HCT116 (cell line): ENCODE data around the gene RNF208. TPM values are rescaled to one million over a fixed set of nuclear protein-coding genes. Genes with fewer than 3 reads are reported as not detected.

Source experiments
- ATAC-seq: fragments of 200-7000 bp; cut with Tn5 transposase; 2 replicates; pipeline ENCODE4 v1.9.1; 2020; ENCODE audit warnings: mild to moderate bottlenecking, moderate library complexity
- BruUV-seq: library from RNA; stranded (reverse); fragments of 400-500 nt; replicated peaks from 2 replicates; lab custom pipeline; 2021; lab: Mats Ljungman, UMichigan
- CTCF ChIA-PET: fragments of 300-600 bp; sonication (Branson Sonifier 250); formaldehyde crosslinking; loops from one replicate; lab custom pipeline; 2021; ENCODE audit warnings: antibody characterized with exemption; lab: Charles Lee
- POLR2A ChIA-PET: fragments of 300-600, 350-600 bp; sonication (Branson Sonifier 250); formaldehyde crosslinking; loops from one replicate; lab custom pipeline; 2021; ENCODE audit warnings: antibody characterized with exemption; lab: Charles Lee
- RAD21 ChIA-PET, 2 experiments: fragments of 300-600 bp; sonication (Branson Sonifier 250); formaldehyde crosslinking; loops; one replicate each; lab custom pipeline; 2023; ENCODE audit warnings: low total read pairs in 2 of 2; ENCODE audit not compliant: uncharacterized antibody in 2 of 2, unreplicated experiment in 2 of 2, low non-redundant PET in 1 of 2; lab: Charles Lee
- DNase-seq: peaks from one replicate; pipeline ENCODE4 v3.0.0-alpha.2; 2010; ENCODE audit warnings: low read depth, low spot score
- H2AFZ ChIP-seq: fragments of 200-600 bp; shearing (Covaris generic), sonication (generic); 2 replicates; pipeline ENCODE4 v1.6.1; 2017; ENCODE audit warnings: low read depth, mixed run types, mixed read lengths, antibody characterized with exemption, low read length; ENCODE audit not compliant: poor library complexity, severe bottlenecking
- H3K27ac ChIP-seq: 2 replicates; pipeline ENCODE4 v1.5.1; 2012; ENCODE audit warnings: low read depth, low read length
- H3K27me3 ChIP-seq: fragments of 200-600 bp; sonication (generic); 2 replicates; pipeline ENCODE4 v1.6.1; 2016; ENCODE audit warnings: mixed run types, low read length, mixed read lengths; ENCODE audit not compliant: insufficient read depth
- H3K36me3 ChIP-seq, 2 experiments: fragments of 200-500 bp in 1 of 2; fragments of 200-600 bp in 1 of 2; sonication (Bioruptor generic) in 1 of 2; sonication (generic) in 1 of 2; 2 replicates each; pipeline versions ENCODE4 v1.5.1 to v1.6.1; 2014 to 2016; ENCODE audit warnings: low read length in 2 of 2, inconsistent platforms in 1 of 2, mixed read lengths in 1 of 2, mixed run types in 1 of 2; ENCODE audit not compliant: insufficient read depth in 2 of 2, control insufficient read depth in 1 of 2
- H3K4me1 ChIP-seq, 2 experiments: fragments of 200-600 bp in 1 of 2; sonication (generic) in 1 of 2; 2 replicates each; pipeline versions ENCODE4 v1.5.1 to v1.6.1; 2012 to 2017; ENCODE audit warnings: low read length in 2 of 2, inconsistent platforms in 1 of 2, mild to moderate bottlenecking in 1 of 2, mixed read lengths in 1 of 2, mixed run types in 1 of 2, moderate library complexity in 1 of 2; ENCODE audit not compliant: insufficient read depth in 2 of 2, control insufficient read depth in 1 of 2
- H3K4me2 ChIP-seq: fragments of 200-600 bp; sonication (generic); 2 replicates; pipeline ENCODE4 v1.6.1; 2017; ENCODE audit warnings: mixed run types, low read length, mixed read lengths
- H3K4me3 ChIP-seq, 2 experiments: fragments of 200-600 bp in 1 of 2; sonication (generic) in 1 of 2; replicated peaks in 1 of 2; 2 replicates each; pipeline ENCODE4 v1.5.1; 2011 to 2016; ENCODE audit warnings: low read length in 2 of 2, control low read depth in 1 of 2, low read depth in 1 of 2, mild to moderate bottlenecking in 1 of 2, mixed read lengths in 1 of 2, mixed run types in 1 of 2
- H3K79me2 ChIP-seq: fragments of 200-600 bp; sonication (generic); 2 replicates; pipeline ENCODE4 v1.6.1; 2017; ENCODE audit warnings: mild to moderate bottlenecking, mixed run types, low read length, moderate library complexity, mixed read lengths; ENCODE audit not compliant: insufficient read depth
- H3K9ac ChIP-seq: fragments of 200-600 bp; sonication (generic); 2 replicates; pipeline ENCODE4 v1.6.1; 2016; ENCODE audit warnings: low read length, mixed read lengths
- H3K9me2 ChIP-seq: fragments of 200-600 bp; sonication (generic), shearing (Covaris generic); 2 replicates; pipeline ENCODE4 v1.6.1; 2017; ENCODE audit warnings: mixed run types, mild to moderate bottlenecking, moderate library complexity; ENCODE audit not compliant: insufficient read depth
- H3K9me3 ChIP-seq, 2 experiments: fragments of 200-500 bp in 1 of 2; fragments of 200-600 bp in 1 of 2; sonication (Bioruptor generic) in 1 of 2; sonication (generic) in 1 of 2; 2 replicates each; pipeline ENCODE4 v1.6.1; 2014 to 2017; ENCODE audit warnings: low read length in 2 of 2, mixed read lengths in 2 of 2, inconsistent platforms in 1 of 2, low read depth in 1 of 2, mild to moderate bottlenecking in 1 of 2, mixed run types in 1 of 2, moderate library complexity in 1 of 2; ENCODE audit not compliant: control insufficient read depth in 1 of 2, insufficient read depth in 1 of 2
- H4K20me1 ChIP-seq: fragments of 200-600 bp; sonication (generic), shearing (Covaris generic); 2 replicates; pipeline ENCODE4 v1.6.1; 2017; ENCODE audit warnings: mixed run types, mild to moderate bottlenecking, moderate library complexity; ENCODE audit not compliant: insufficient read depth
- CBX3 ChIP-seq: IDR thresholded peaks from 2 replicates; pipeline ENCODE4 v1.6.1; 2012; ENCODE audit warnings: low read depth
- CTCF ChIP-seq, 3 experiments: fragments of 200-600 bp in 1 of 3; sonication (generic) in 1 of 3; IDR thresholded peaks in 2 of 3; conservative IDR thresholded peaks in 1 of 3; 2 replicates each; pipeline ENCODE4 v1.5.1; 2012 to 2017; ENCODE audit warnings: low read depth in 2 of 3, low read length in 2 of 3, antibody characterized with exemption in 1 of 3, borderline replicate concordance in 1 of 3, control low read depth in 1 of 3, mild to moderate bottlenecking in 1 of 3, mixed read lengths in 1 of 3, mixed run types in 1 of 3, moderate library complexity in 1 of 3; ENCODE audit not compliant: insufficient read depth in 1 of 3
- EZH2 ChIP-seq: fragments of 200-600 bp; sonication (generic); IDR thresholded peaks from 2 replicates; pipeline ENCODE4 v1.6.1; 2017; ENCODE audit warnings: antibody characterized with exemption, mixed run types
- FOSL1 ChIP-seq: IDR thresholded peaks from 2 replicates; pipeline ENCODE4 v1.6.1; 2012; ENCODE audit warnings: low read depth
- POLR2A ChIP-seq: IDR thresholded peaks from 2 replicates; pipeline ENCODE4 v1.7.0; 2011; ENCODE audit warnings: borderline replicate concordance; ENCODE audit not compliant: insufficient read depth, insufficient read length; ENCODE audit errors: extremely low read depth
- POLR2AphosphoS5 ChIP-seq: IDR thresholded peaks from 2 replicates; pipeline ENCODE4 v1.6.1; 2011; ENCODE audit warnings: mild to moderate bottlenecking, low read depth, low read length, moderate library complexity
- REST ChIP-seq: IDR thresholded peaks from 2 replicates; pipeline ENCODE4 v1.6.1; 2012; ENCODE audit warnings: low read depth
- SIN3A ChIP-seq: IDR thresholded peaks from 2 replicates; pipeline ENCODE4 v1.6.1; 2012; ENCODE audit warnings: low read depth
- SP1 ChIP-seq: IDR thresholded peaks from 2 replicates; pipeline ENCODE4 v1.6.1; 2012; ENCODE audit warnings: low read depth
- SRF ChIP-seq: IDR thresholded peaks from 2 replicates; pipeline ENCODE4 v1.6.1; 2012; ENCODE audit warnings: low read depth
- TCF7L2 ChIP-seq: IDR thresholded peaks from 2 replicates; pipeline ENCODE4 v1.7.0; 2011; ENCODE audit warnings: borderline replicate concordance, inconsistent platforms; ENCODE audit not compliant: insufficient read depth, insufficient read length; ENCODE audit errors: extremely low read depth
- ZFX ChIP-seq: fragments of 450-650 bp; IDR thresholded peaks from 2 replicates; pipeline ENCODE4 v1.6.1; 2017
- intact Hi-C: fragments of 100-400 bp; cut with micrococcal nuclease; formaldehyde crosslinking; loops from 2 replicates; pipeline ENCODE4 v1.10.0; 2022
- total RNA-seq: library from RNA; stranded (reverse); gene quantifications from one replicate; pipeline ENCODE4 v1.2.1, GENCODE V29; 2021; ENCODE audit not compliant: unreplicated experiment

Gene RNF208
- total RNA-seq, 1 experiment from 2014 or later, result 26.1 TPM

GRCh38 chr9:137234055-137234697, 12.1 kb upstream of the RNF208 start:
- TF ChIP-seq REST (no peak), SP1 (no peak), FOSL1 (no peak), CTCF (IDR thresholded peaks at IDR 0.05 in 2 of 3, conservative IDR thresholded peaks at IDR 0.05 in 1 of 3; ENCODE audit: borderline replicate concordance in 1 of 3, insufficient read depth in 1 of 3, low read depth in 2 of 3, low read length in 2 of 3) (no peak), TCF7L2 (no peak), SIN3A (no peak), SRF (no peak), POLR2AphosphoS5 (no peak), POLR2A (no peak), EZH2 (no peak), ZFX (no peak), CBX3 (no peak)
- TF ChIP-seq, all 23 proteins: peak for 0
- Histone ChIP-seq H3K36me3 (no peaks in the 10 kb centered on the region), H2AFZ (no peak overlapping the region), H3K4me1 (peaks cover 23 to 41% of the 10 kb centered on the region in 2 experiments), H3K9me2 (no peaks in the 10 kb centered on the region), H3K27me3 (no peaks in the 10 kb centered on the region), H3K4me2 (no peak overlapping the region), H3K27ac (no peak overlapping the region), H3K9ac (no peak overlapping the region), H3K9me3 (no peaks in the 10 kb centered on the region), H3K4me3 (no peak overlapping the region), H3K79me2 (peaks cover 8% of the 10 kb centered on the region; the same call in 1 of the 2 replicates), H4K20me1 (no peaks in the 10 kb centered on the region)
- no TSS peak for BruUV-seq
- ChIA-PET CTCF (no interaction called here), RAD21 (no interaction called here), POLR2A (no interaction called here)
- intact Hi-C loops, result no loop called here
- DNase-seq (no peak), ATAC-seq (no peak)
